Epithelial cell of alveolus of lung (primary cell): ENCODE measurements around the gene RPL22L1. TPM values are rescaled to one million over a fixed set of nuclear protein-coding genes. Genes with fewer than 3 reads are reported as not detected.

Experiments
- total RNA-seq: library from RNA; depleted of rRNA; stranded (reverse); fragments of >200 nt; gene quantifications from 2 replicates; pipeline ENCODE4 v1.2.1, GENCODE V29; 2015

The RPL22L1 gene
- total RNA-seq = 169 and 549 TPM in 2 replicates

GRCh38 chr3:170869645-170870593, at the start of gene RPL22L1:
TSS of gene RPL22L1 (minus strand) at chr3:170870195. CDS start at chr3:170870167, 28 bp downstream.

GRCh38 chr3:170908235-170909116, 38.5 kb upstream of the RPL22L1 start, which contains the start of gene EIF5A2:
TSS of gene EIF5A2 (minus strand) at chr3:170908637. CDS start at chr3:170907806, 831 bp downstream.

Other genes starting within 250 kb of the RPL22L1 start
- gene EIF5A2, start 38.4 kb upstream of the RPL22L1 start, total RNA-seq = 7.6 and 12.6 TPM in 2 replicates
- not detected in 2 replicates for gene SLC2A2, start 156.5 kb upstream of the RPL22L1 start, total RNA-seq